Measurements from ENCODE around the gene SLC29A4. TPM values are rescaled to one million over a fixed set of nuclear protein-coding genes. Genes with fewer than 3 reads are reported as not detected.

Gene SLC29A4
- total and polyA plus RNA-seq, 2 of the 4 experiments (the other 2 are of a cell fraction) = 2.3 to 7.6 TPM

GRCh38 chr7:5337047-5337446, 54.3 kb downstream of the SLC29A4 start:
- BruUV-seq (replicated peaks) = no TSS peak
- Histone ChIP-seq H2BK15ac (ENCODE audit: low read depth, low read length) (no peak overlapping the region), H3K9me3 (ENCODE audit: control insufficient read depth, insufficient read depth, low read length) (peaks cover 4% of the 10 kb centered on the region), H2AK9ac (replicated peaks; ENCODE audit: low read depth, low read length, poor library complexity) (no peak overlapping the region), H4K8ac (ENCODE audit: low read depth in 2 of 2, low read length in 2 of 2) (no peak overlapping the region), H3K79me1 (ENCODE audit: low read depth in 1 of 2, low read length in 2 of 2) (peaks cover 12 to 51% of the 10 kb centered on the region in 2 experiments), H3K4me1 (ENCODE audit: control insufficient read depth, insufficient read depth, low read length) (no peaks in the 10 kb centered on the region), H3K4ac (ENCODE audit: low read depth, low read length) (no peak overlapping the region), H3K4me2 (ENCODE audit: low read depth, low read length) (no peak overlapping the region), H4K91ac (ENCODE audit: insufficient read depth, low read depth, low read length) (no peak overlapping the region), H2BK20ac (ENCODE audit: low read depth, low read length) (no peak overlapping the region), H3K4me3 (ENCODE audit: insufficient read depth, low read depth, low read length) (no peak overlapping the region), H3K9me1 (ENCODE audit: insufficient read depth, low read length) (peaks cover 3% of the 10 kb centered on the region; the same call in 1 of the 2 replicates), H4K20me1 (ENCODE audit: insufficient read depth, low read length) (peaks cover 26% of the 10 kb centered on the region), H3K14ac (replicated peaks; ENCODE audit: low read depth, low read length) (no peak overlapping the region), H2BK5ac (ENCODE audit: low read depth, low read length, poor library complexity, severe bottlenecking) (no peak overlapping the region), H3K27ac (ENCODE audit: insufficient read depth, low read length) (no peak overlapping the region), H2AFZ (replicated peaks; ENCODE audit: low read length, poor library complexity) (no peak overlapping the region), H2AK5ac (ENCODE audit: low read depth, low read length) (no peak overlapping the region), H3K27me3 (ENCODE audit: control insufficient read depth, insufficient read depth, low read length) (no peaks in the 10 kb centered on the region), H3K56ac (ENCODE audit: extremely low read depth, insufficient read depth, low read length) (no peak overlapping the region), H3K18ac (ENCODE audit: low read depth, low read length) (no peak overlapping the region), H3K9ac (ENCODE audit: low read depth, low read length) (no peak overlapping the region), H3K23ac (ENCODE audit: low read depth, low read length) (no peak overlapping the region), H2BK120ac (ENCODE audit: low read depth, low read length) (no peak overlapping the region), H4K5ac (ENCODE audit: low read depth, low read length) (no peak overlapping the region), H3K36me3 (ENCODE audit: control insufficient read depth, insufficient read depth, low read length) (peaks cover 67% of the 10 kb centered on the region)
- ATAC-seq (ENCODE audit: low read depth) (no peak), DNase-seq (no peak)
- in situ Hi-C loops (cut with MboI; ENCODE audit: low sequenced_read_pairs) (no loop called here), intact Hi-C loops (cut with micrococcal nuclease) (no loop called here), dilution Hi-C loops (cut with HindIII; ENCODE audit: low sequenced_read_pairs, unreplicated experiment) (no loop called here)
- 100% methylated on average over 2 of the region's 11 CpGs; no CpG with 5 or more reads in 1 of the 2 experiments for WGBS, 2 experiments (ENCODE audit: extremely low coverage in 2 of 2, insufficient read length in 1 of 2)
- TF ChIP-seq NFE2L2 (IDR thresholded peaks at IDR 0.05; ENCODE audit: low read depth, low read length) (no peak), RAD21 (IDR thresholded peaks at IDR 0.05; ENCODE audit: low read length) (no peak), FOS (IDR thresholded peaks at IDR 0.05; ENCODE audit: low read depth, low read length) (no peak), MAZ (IDR thresholded peaks at IDR 0.05; ENCODE audit: borderline replicate concordance, low read depth, low read length) (no peak), SMC3 (IDR thresholded peaks at IDR 0.05; ENCODE audit: low read depth, low read length) (no peak), RCOR1 (IDR thresholded peaks at IDR 0.05; ENCODE audit: insufficient replicate concordance, low read length) (no peak), CHD1 (IDR thresholded peaks at IDR 0.05; ENCODE audit: low read depth, low read length) (no peak), BHLHE40 (IDR thresholded peaks at IDR 0.05; ENCODE audit: low read depth, low read length) (no peak), MXI1 (IDR thresholded peaks at IDR 0.05; ENCODE audit: borderline replicate concordance, low read depth, low read length) (no peak), POLR2A (IDR thresholded peaks at IDR 0.05; ENCODE audit: low read depth, low read length) (no peak), ELK1 (IDR thresholded peaks at IDR 0.05; ENCODE audit: borderline replicate concordance, low read depth, low read length) (no peak), RFX5 (IDR thresholded peaks at IDR 0.05; ENCODE audit: low read depth, low read length) (no peak), CTCF (conservative IDR thresholded peaks at IDR 0.05; ENCODE audit: low read depth, low read length) (no peak), MAFK (IDR thresholded peaks at IDR 0.05; ENCODE audit: low read depth, low read length) (no peak), CEBPB (IDR thresholded peaks at IDR 0.05; ENCODE audit: low read depth, low read length) (no peak)
- CTCF ChIA-PET = no interaction called here
- POLR2A ChIA-PET (ENCODE audit: unreplicated experiment) = no interaction called here
